Measurements from ENCODE around the gene PHETA1. TPM values are rescaled to one million over a fixed set of nuclear protein-coding genes. Genes with fewer than 3 reads are reported as not detected.
A peak's percentile ranks its signal among the peaks of the same experiment; 100 is the strongest.

Gene PHETA1
- total RNA-seq, 1 experiment from 2014 or later = 12.4 TPM

DNA sequence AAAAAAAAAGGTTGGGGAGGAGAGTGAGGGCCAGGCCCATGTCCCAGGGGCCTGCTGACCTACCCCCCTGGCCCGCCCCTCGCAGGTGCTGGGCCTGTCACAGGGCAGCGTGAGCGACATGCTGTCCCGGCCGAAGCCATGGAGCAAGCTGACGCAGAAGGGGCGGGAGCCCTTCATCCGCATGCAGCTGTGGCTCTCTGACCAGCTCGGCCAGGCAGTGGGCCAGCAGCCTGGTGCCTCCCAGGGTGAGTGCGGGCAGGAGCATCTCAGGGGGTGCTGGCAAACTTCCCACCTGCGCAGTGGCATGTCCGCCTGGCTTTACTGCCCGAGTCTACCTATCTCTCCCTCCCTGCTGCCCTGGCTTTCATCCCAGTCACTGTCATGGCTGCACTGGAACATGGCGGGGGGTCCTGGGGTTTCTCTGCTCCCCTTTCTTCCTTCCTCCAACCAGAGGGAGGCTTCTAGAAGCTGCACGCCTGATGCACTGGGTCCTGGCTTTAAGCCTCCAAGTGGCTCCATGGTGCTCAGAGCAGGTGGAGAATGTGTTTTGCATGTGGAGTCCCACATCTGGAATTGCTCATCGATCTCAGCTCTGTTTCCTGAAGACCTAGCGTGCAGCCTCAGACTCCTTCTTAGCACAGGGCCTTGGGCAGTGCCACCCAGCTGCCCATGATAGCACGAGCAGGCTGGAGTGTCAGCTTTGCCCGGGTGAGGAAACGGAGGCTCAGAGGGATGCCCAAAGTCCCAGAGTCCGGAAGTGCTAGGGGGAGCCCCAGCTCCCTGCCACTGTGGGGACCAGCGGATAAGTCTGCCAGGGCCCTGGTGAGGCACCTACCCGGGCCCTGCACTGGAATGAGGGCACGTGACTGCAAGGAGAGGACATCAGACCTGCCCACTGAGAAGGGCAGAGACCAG is 46.3 kb downstream of the PHETA1 start:
- no peak overlapping the region for H3K27ac Mint-ChIP-seq
- H3K27me3 Mint-ChIP-seq (ENCODE audit: low read depth) = no peaks in the 10 kb centered on the region
- POLR2A ChIA-PET = no interaction called here
- CTCF ChIA-PET = interaction anchor here (0.6 to 1.1 kb wide), 3 partner anchors 10 to 48 kb away, joined by 3 read pairs; no protein-coding TSS in a partner anchor
- peaks cover 5% of the 10 kb centered on the region for H3K9me3 Mint-ChIP-seq
- H3K4me1 Mint-ChIP-seq = no peaks in the 10 kb centered on the region
- H3K36me3 Mint-ChIP-seq = peaks cover 3% of the 10 kb centered on the region
- no peak for TF ChIP-seq ATF1 (CRISPR knock-in tag; IDR thresholded peaks at IDR 0.05)
- TF ChIP-seq E2F4 (CRISPR knock-in tag; IDR thresholded peaks at IDR 0.05; ENCODE audit: borderline replicate concordance, low read depth) = no peak
- TF ChIP-seq CREM (CRISPR knock-in tag; IDR thresholded peaks at IDR 0.05) = no peak
- 0 out of 2 replicates have a peak, but pooled peaks have one; percentile 10 for TF ChIP-seq PRDM15 (CRISPR knock-in tag; IDR thresholded peaks at IDR 0.05)
- TF ChIP-seq GRHL2 (CRISPR knock-in tag; IDR thresholded peaks at IDR 0.05; ENCODE audit: insufficient replicate concordance, severe bottlenecking) = no peak
- no peak overlapping the region for H3K4me3 Mint-ChIP-seq
- DNase-seq (ENCODE audit: low spot score) (no peak), ATAC-seq (no peak; the same call in 1 of the 2 replicates)

GRCh38 chr12:111321317-111321716 is 47.6 kb downstream of the PHETA1 start:
- no peaks in the 10 kb centered on the region for H3K9me3 Mint-ChIP-seq
- H3K4me3 Mint-ChIP-seq = no peak overlapping the region
- ChIA-PET CTCF (no interaction called here), POLR2A (interaction anchor here (0.7 kb wide), 1 partner anchor 362 kb away, joined by 3 read pairs; no protein-coding TSS in a partner anchor)
- ATAC-seq (no peak), DNase-seq (ENCODE audit: low spot score) (no peak)
- no peak overlapping the region for H3K27ac Mint-ChIP-seq
- TF ChIP-seq ZNF396 (CRISPR knock-in tag; IDR thresholded peaks at IDR 0.05; ENCODE audit: borderline replicate concordance) (no peak), ZNF121 (CRISPR knock-in tag; IDR thresholded peaks at IDR 0.05) (peak; percentile 4; the same call in 1 of the 2 replicates)
- H3K4me1 Mint-ChIP-seq = no peaks in the 10 kb centered on the region
- H3K36me3 Mint-ChIP-seq = no peaks in the 10 kb centered on the region; the same call in 1 of the 2 replicates
- no peaks in the 10 kb centered on the region for H3K27me3 Mint-ChIP-seq (ENCODE audit: low read depth)

- no peaks in the 10 kb centered on the region; the same call in 1 of the 2 replicates for H3K36me3 Mint-ChIP-seq
- no peaks in the 10 kb centered on the region for H3K4me1 Mint-ChIP-seq
- ChIA-PET POLR2A (no interaction called here), CTCF (no interaction called here)
- H3K27ac Mint-ChIP-seq = no peak overlapping the region
- no peaks in the 10 kb centered on the region for H3K27me3 Mint-ChIP-seq (ENCODE audit: low read depth)
- TF ChIP-seq ZNF317 (CRISPR knock-in tag; IDR thresholded peaks at IDR 0.05; ENCODE audit: borderline replicate concordance, low read depth) (no peak), ZBTB21 (CRISPR knock-in tag; IDR thresholded peaks at IDR 0.05; ENCODE audit: borderline replicate concordance) (no peak), MLX (CRISPR knock-in tag; IDR thresholded peaks at IDR 0.05) (no peak), RORB (CRISPR knock-in tag; IDR thresholded peaks at IDR 0.05) (no peak), GTF2I (CRISPR knock-in tag; conservative IDR thresholded peaks at IDR 0.05) (no peak)
- TF ChIP-seq, protein P1, sequence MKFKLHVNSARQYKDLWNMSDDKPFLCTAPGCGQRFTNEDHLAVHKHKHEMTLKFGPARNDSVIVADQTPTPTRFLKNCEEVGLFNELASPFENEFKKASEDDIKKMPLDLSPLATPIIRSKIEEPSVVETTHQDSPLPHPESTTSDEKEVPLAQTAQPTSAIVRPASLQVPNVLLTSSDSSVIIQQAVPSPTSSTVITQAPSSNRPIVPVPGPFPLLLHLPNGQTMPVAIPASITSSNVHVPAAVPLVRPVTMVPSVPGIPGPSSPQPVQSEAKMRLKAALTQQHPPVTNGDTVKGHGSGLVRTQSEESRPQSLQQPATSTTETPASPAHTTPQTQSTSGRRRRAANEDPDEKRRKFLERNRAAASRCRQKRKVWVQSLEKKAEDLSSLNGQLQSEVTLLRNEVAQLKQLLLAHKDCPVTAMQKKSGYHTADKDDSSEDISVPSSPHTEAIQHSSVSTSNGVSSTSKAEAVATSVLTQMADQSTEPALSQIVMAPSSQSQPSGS (CRISPR knock-in tag; IDR thresholded peaks at IDR 0.05; ENCODE audit: borderline replicate concordance, low read depth) = no peak
- TF ChIP-seq, protein P2, sequence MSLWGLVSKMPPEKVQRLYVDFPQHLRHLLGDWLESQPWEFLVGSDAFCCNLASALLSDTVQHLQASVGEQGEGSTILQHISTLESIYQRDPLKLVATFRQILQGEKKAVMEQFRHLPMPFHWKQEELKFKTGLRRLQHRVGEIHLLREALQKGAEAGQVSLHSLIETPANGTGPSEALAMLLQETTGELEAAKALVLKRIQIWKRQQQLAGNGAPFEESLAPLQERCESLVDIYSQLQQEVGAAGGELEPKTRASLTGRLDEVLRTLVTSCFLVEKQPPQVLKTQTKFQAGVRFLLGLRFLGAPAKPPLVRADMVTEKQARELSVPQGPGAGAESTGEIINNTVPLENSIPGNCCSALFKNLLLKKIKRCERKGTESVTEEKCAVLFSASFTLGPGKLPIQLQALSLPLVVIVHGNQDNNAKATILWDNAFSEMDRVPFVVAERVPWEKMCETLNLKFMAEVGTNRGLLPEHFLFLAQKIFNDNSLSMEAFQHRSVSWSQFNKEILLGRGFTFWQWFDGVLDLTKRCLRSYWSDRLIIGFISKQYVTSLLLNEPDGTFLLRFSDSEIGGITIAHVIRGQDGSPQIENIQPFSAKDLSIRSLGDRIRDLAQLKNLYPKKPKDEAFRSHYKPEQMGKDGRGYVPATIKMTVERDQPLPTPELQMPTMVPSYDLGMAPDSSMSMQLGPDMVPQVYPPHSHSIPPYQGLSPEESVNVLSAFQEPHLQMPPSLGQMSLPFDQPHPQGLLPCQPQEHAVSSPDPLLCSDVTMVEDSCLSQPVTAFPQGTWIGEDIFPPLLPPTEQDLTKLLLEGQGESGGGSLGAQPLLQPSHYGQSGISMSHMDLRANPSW (CRISPR knock-in tag; conservative IDR thresholded peaks at IDR 0.05; ENCODE audit: low read depth) = no peak
- ATAC-seq (no peak), DNase-seq (ENCODE audit: low spot score) (no peak)
- no peaks in the 10 kb centered on the region for H3K9me3 Mint-ChIP-seq
- no peak overlapping the region for H3K4me3 Mint-ChIP-seq
These were observed 48.4 kb downstream of the PHETA1 start for GRCh38 chr12:111320258-111321050.

Measured in WTC11 (cell line).